GM12878 (cell line): ENCODE results near the gene NUDT16L1. TPM values are rescaled to one million over a fixed set of nuclear protein-coding genes. Genes with fewer than 3 reads are reported as not detected.

Experiments used
- ASH2L ChIP-seq: fragments of 300-600, 200-600 bp; sonication (generic); IDR thresholded peaks from 2 replicates; pipeline ENCODE4 v1.6.1; 2017; ENCODE audit warnings: low read depth, mild to moderate bottlenecking, borderline replicate concordance
- BACH1 ChIP-seq: fragments of 450-650 bp; IDR thresholded peaks from 2 replicates; pipeline ENCODE4 v1.6.1; 2017; ENCODE audit warnings: mild to moderate bottlenecking, borderline replicate concordance
- CEBPZ ChIP-seq: fragments of 150-350 bp; IDR thresholded peaks from 2 replicates; pipeline ENCODE4 v1.6.1; 2016; ENCODE audit warnings: low read depth, low read length
- DPF2 ChIP-seq: fragments of 450-650 bp; IDR thresholded peaks from 2 replicates; pipeline ENCODE4 v1.6.1; 2017; ENCODE audit warnings: mild to moderate bottlenecking
- ESRRA ChIP-seq: IDR thresholded peaks from 2 replicates; pipeline ENCODE4 v1.6.1; 2012; ENCODE audit warnings: mild to moderate bottlenecking, low read length, improper control_type of control experiment
- FOS ChIP-seq: IDR thresholded peaks from 3 replicates; pipeline ENCODE4 v1.6.1; 2011; ENCODE audit warnings: borderline replicate concordance; ENCODE audit not compliant: insufficient read length; ENCODE audit errors: extremely low read depth
- FOXM1 ChIP-seq: IDR thresholded peaks from 2 replicates; pipeline ENCODE4 v1.6.1; 2012; ENCODE audit warnings: low read depth, mild to moderate bottlenecking, inconsistent platforms, low read length, moderate library complexity
- MAX ChIP-seq: IDR thresholded peaks from 2 replicates; pipeline ENCODE4 v1.6.1; 2012; ENCODE audit warnings: low read depth, low read length, improper control_type of control experiment
- MTA2 ChIP-seq: fragments of 450-650 bp; IDR thresholded peaks from 2 replicates; pipeline ENCODE4 v1.6.1; 2016; ENCODE audit warnings: low read depth, mild to moderate bottlenecking, moderate library complexity
- MXI1 ChIP-seq: fragments of 150-350 bp; IDR thresholded peaks from 2 replicates; pipeline ENCODE4 v1.6.1; 2011; ENCODE audit warnings: low read depth, mild to moderate bottlenecking, inconsistent platforms, low read length, improper control_type of control experiment
- MYB ChIP-seq: fragments of 150-350 bp; IDR thresholded peaks from 2 replicates; pipeline ENCODE4 v1.6.1; 2014; ENCODE audit warnings: mild to moderate bottlenecking, low read depth, low read length, borderline replicate concordance
- NBN ChIP-seq: fragments of 450-650 bp; IDR thresholded peaks from 2 replicates; pipeline ENCODE4 v1.6.1; 2016
- NKRF ChIP-seq: fragments of 450-650 bp; conservative IDR thresholded peaks from 2 replicates; pipeline ENCODE4 v1.6.1; 2017; ENCODE audit warnings: mild to moderate bottlenecking, moderate library complexity
- PAX8 ChIP-seq: fragments of 450-650 bp; IDR thresholded peaks from 2 replicates; pipeline ENCODE4 v1.6.1; 2017; ENCODE audit warnings: mild to moderate bottlenecking, moderate library complexity
- PKNOX1 ChIP-seq: fragments of 450-650 bp; IDR thresholded peaks from 2 replicates; pipeline ENCODE4 v1.6.1; 2016; ENCODE audit warnings: mild to moderate bottlenecking
- POLR2A ChIP-seq: IDR thresholded peaks from 2 replicates; pipeline ENCODE4 v1.6.1; 2011; ENCODE audit warnings: low read depth, mild to moderate bottlenecking, low read length
- POLR2AphosphoS5 ChIP-seq: IDR thresholded peaks from 2 replicates; pipeline ENCODE4 v1.6.1; 2011; ENCODE audit warnings: mild to moderate bottlenecking, low read length, inconsistent platforms
- POU2F2 ChIP-seq: IDR thresholded peaks from 3 replicates; pipeline ENCODE4 v1.6.1; 2011; ENCODE audit warnings: low read depth, mild to moderate bottlenecking, low read length, borderline replicate concordance
- RAD51 ChIP-seq: fragments of 450-650 bp; IDR thresholded peaks from 2 replicates; pipeline ENCODE4 v1.6.1; 2016; ENCODE audit warnings: moderate library complexity, mild to moderate bottlenecking, inconsistent platforms
- RCOR1 ChIP-seq: conservative IDR thresholded peaks from 2 replicates; pipeline ENCODE4 v1.6.1; 2012; ENCODE audit warnings: low read depth, low read length, improper control_type of control experiment
- SMC3 ChIP-seq: IDR thresholded peaks from 2 replicates; pipeline ENCODE4 v1.6.1; 2011; ENCODE audit warnings: low read length, improper control_type of control experiment, borderline replicate concordance
- STAT1 ChIP-seq: fragments of 450-650 bp; conservative IDR thresholded peaks from 2 replicates; pipeline ENCODE4 v1.6.1; 2014; ENCODE audit warnings: antibody characterized with exemption, mild to moderate bottlenecking
- STAT3 ChIP-seq: IDR thresholded peaks from 2 replicates; pipeline ENCODE4 v1.6.1; 2011; ENCODE audit warnings: low read depth, low read length, improper control_type of control experiment
- TAF1 ChIP-seq: IDR thresholded peaks from 2 replicates; pipeline ENCODE4 v1.6.1; 2011; ENCODE audit warnings: mild to moderate bottlenecking, low read depth, low read length, borderline replicate concordance
- TCF12 ChIP-seq: IDR thresholded peaks from 2 replicates; pipeline ENCODE4 v1.6.1; 2011; ENCODE audit warnings: low read depth, mild to moderate bottlenecking, low read length
- YY1 ChIP-seq: IDR thresholded peaks from 2 replicates; pipeline ENCODE4 v1.6.1; 2011; ENCODE audit warnings: low read depth, mild to moderate bottlenecking, low read length
- ZNF622 ChIP-seq: fragments of 450-650 bp; IDR thresholded peaks from 2 replicates; pipeline ENCODE4 v1.6.1; 2017; ENCODE audit warnings: mild to moderate bottlenecking, inconsistent platforms
- ZSCAN29 ChIP-seq: fragments of 450-650 bp; IDR thresholded peaks from 2 replicates; pipeline ENCODE4 v1.6.1; 2017; ENCODE audit warnings: mild to moderate bottlenecking, moderate library complexity
- polyA plus RNA-seq, 11 experiments: library from polyadenylated mRNA; depleted of rRNA in 4 of 11; unstranded in 6 of 11; stranded (reverse) in 5 of 11; fragments of >200 nt; fragmentation: Nextera tagmentation in 4 of 11; fragmentation: Illumina TruSeq in 1 of 11; extraction: Ambion mirVana in 4 of 11; extraction: Trizol in 1 of 11; gene quantifications; 1 replicate in 1 of 11; 2 replicates in 10 of 11; pipeline versions ENCODE4 v1.2.1 to v1.2.3, GENCODE V29; 2011 to 2016; ENCODE audit warnings: inconsistent platforms in 2 of 11, missing spikeins in 2 of 11, low read depth in 1 of 11
- total RNA-seq, 4 experiments: library from RNA; depleted of rRNA in 3 of 4; stranded (reverse); fragments of >200 nt in 3 of 4; fragmentation: Illumina TruSeq in 1 of 4; extraction: Trizol in 1 of 4; gene quantifications; 2 replicates each; pipeline versions ENCODE4 v1.2.1 to v1.2.3, GENCODE V29; 2013 to 2021

Gene NUDT16L1
- total and polyA plus RNA-seq, 10 of the 15 experiments (the other 5 are each of a cell fraction or from before 2014, with no cell fraction given) = 1.4 to 77.7 (median 28.9) TPM

- peak; percentile 86; the same call in 1 of the 2 replicates for TF ChIP-seq MAX
- TF ChIP-seq FOXM1 = no peak
- TF ChIP-seq STAT1 = no peak
- TF ChIP-seq RCOR1 = no peak
- no peak for TF ChIP-seq STAT3
- no peak for TF ChIP-seq DPF2
- TF ChIP-seq TAF1 = 0 out of 2 replicates have a peak, but pooled peaks have one; percentile 25
- no peak for TF ChIP-seq NKRF
- TF ChIP-seq MXI1 = peak; percentile 96
- TF ChIP-seq POLR2A = peak; percentile 83
- no peak for TF ChIP-seq ZNF622
- TF ChIP-seq SMC3 = no peak
- TF ChIP-seq FOS = no peak
- TF ChIP-seq PAX8 = no peak
- no peak for TF ChIP-seq RAD51
- no peak for TF ChIP-seq ZSCAN29
- TF ChIP-seq MTA2 = no peak
- TF ChIP-seq BACH1 = no peak
- TF ChIP-seq ASH2L = no peak
- TF ChIP-seq POLR2AphosphoS5 = peak; percentile 73
- TF ChIP-seq NBN = no peak
- no peak for TF ChIP-seq CEBPZ
- peak; percentile 48; the same call in 1 of the 3 replicates for TF ChIP-seq POU2F2
- TF ChIP-seq TCF12 = no peak
- no peak for TF ChIP-seq PKNOX1
- no peak for TF ChIP-seq YY1
- TF ChIP-seq ESRRA = no peak
- no peak for TF ChIP-seq MYB
These were observed 41.6 kb downstream of the NUDT16L1 start (continued) for GRCh38 chr16:4734730-4735535.
